Eye (tissue), 1 donor: ENCODE measurements around the gene MIER3.

Source experiments
- DNase-seq: peaks from one replicate; pipeline ENCODE4 v3.0.0-alpha.2; 2015

The MIER3 gene

DNA sequence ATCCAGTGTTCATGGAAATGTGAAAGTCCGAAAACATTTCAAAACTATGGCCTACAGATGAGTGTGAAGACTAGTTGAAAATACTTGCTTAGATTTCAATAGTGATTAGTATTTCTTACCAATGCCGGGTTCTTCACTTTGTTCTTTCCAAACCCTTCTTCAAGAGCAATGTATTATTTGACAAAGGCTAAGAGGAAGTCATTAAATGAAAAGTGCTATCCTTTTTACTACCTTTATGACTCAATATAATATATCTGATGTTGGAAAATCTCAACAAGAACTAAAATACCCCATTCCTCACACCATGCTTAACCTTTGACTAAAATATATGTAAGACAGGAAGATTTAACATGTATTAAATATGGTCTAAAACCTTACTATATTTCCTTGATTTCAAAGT, 6.7 kb upstream of the MIER3 start:
- no peak for DNase-seq

DNA sequence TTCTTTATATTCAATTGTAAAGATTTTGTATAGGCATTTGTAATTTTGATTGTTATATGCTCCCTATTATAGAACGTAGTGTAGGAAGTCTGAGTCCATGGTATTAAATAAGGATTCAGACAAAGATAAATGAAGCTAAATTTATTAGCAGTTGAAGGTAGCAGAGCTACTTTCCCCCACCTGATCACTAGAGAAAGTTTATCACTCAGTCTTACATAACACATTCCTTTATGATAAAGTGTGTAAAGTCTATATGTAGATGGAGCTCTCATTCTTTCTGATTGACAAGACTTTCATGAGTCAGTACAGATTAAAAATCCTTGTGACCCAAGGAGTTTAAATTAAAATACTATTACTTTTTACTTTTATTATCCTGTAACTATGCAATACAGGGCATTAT, 2.3 kb upstream of the MIER3 start:
- DNase-seq = no peak

- DNase-seq = peak; percentile 85
These were observed 587 bp downstream of the MIER3 start for GRCh38 chr5:56951126-56951945.

GRCh38 chr5:56950626-56951125, 1.2 kb downstream of the MIER3 start:
- peak; percentile 92 for DNase-seq

DNA sequence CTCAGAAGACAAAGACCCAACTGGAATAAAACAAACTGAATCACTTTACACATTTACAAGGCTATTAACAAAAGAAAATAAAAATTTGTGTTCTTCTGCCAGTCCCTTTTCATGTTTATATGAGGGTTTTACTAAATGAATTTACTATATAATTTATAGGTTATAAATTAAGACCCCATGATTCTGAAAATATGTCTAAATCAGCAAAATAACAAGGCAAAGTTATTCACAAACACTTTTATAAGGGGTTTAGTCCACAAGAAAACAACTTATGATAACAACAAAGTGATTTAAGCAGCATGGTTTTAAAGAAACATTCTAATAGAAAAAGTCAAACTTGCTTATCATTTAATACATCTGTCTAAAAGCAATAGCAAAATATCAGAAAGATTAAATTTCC, 4.9 kb downstream of the MIER3 start:
- no peak for DNase-seq

- DNase-seq = no peak
These were observed 9.9 kb downstream of the MIER3 start for GRCh38 chr5:56941981-56942380.

DNA sequence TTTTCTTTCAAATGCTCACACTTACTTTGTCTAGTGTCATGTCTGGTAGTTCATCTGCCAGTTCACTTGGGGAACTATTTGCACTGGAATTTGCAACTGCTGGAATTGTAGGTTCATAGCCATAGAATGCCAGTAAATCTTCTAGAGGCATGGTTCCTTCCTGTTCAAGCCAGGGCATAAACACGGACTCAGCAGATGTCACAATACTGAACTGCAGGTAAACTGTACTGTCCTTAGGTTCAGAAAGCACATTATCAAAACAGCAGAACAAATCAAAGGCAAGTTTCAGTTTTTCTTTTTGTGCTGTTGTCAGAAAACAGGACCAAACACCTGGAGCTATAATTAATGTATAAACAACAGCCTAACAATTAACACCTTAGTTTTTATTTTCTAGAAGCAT, 13.1 kb downstream of the MIER3 start:
- DNase-seq = no peak

DNA sequence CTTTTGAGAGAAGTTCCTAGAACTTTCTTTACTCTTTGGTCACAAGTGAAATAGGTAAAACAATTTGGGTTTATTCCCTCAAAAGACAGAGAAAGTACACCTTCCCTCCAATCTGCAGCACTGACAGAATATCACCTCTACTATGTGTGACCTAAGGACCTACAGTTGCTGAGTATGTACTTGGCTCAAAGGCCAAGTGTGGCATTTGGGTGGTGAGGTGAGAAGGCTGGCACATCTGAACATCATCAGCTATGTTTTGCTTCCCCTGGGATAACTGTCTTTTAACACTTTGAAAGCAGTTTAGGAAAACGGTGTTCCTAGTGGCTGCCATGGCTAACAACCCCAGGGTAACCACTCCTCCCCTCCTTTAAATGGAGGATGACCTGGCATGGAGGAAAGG, 17.6 kb downstream of the MIER3 start:
- DNase-seq = no peak

- no peak for DNase-seq
These were observed 29.0 kb downstream of the MIER3 start for GRCh38 chr5:56922922-56923321.

GRCh38 chr5:56919942-56920662, 31.8 kb downstream of the MIER3 start:
- DNase-seq = no peak

DNA sequence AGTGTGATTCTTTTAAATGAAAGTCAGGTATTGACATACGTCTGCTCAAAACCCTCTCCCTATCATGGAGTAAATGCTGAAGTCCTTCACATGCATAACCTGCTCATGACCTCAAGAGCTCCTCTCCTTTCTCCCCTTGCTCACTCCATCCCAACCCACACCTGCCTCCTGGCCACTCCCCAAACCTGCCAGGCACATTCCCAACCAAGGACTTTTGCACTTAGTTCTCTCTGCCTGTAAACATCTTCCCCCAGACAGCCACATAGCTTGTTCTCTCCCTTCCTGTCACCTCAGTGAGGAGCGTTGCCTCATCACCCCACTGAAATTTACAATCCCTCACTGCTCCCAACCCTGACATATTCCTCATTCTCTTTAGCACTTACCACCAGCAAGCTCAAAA, 33.9 kb downstream of the MIER3 start:
- DNase-seq = no peak

- DNase-seq = no peak
These were observed 34.4 kb downstream of the MIER3 start for GRCh38 chr5:56917534-56917933.

- DNase-seq = no peak
These were observed 37.2 kb downstream of the MIER3 start for GRCh38 chr5:56914678-56915077.

DNA sequence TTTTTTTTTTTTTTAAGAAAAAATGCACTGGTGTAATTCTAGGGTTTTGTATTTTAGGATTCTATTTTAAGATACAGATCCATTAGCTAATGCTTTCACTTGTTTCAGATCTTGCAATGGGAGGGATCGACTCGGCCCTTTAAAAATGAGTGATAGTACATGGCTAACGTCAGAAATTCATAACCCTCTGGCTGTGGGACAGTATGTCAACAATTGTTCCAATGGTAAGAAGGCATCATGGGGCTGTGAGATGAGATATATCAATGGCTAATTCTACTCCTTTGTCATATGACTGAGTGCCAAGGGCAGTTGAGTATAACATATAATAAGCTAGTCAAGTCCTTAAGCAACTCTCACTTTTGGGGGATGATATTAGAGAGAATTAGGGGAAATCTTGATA, 38.2 kb downstream of the MIER3 start:
- no peak for DNase-seq

DNA sequence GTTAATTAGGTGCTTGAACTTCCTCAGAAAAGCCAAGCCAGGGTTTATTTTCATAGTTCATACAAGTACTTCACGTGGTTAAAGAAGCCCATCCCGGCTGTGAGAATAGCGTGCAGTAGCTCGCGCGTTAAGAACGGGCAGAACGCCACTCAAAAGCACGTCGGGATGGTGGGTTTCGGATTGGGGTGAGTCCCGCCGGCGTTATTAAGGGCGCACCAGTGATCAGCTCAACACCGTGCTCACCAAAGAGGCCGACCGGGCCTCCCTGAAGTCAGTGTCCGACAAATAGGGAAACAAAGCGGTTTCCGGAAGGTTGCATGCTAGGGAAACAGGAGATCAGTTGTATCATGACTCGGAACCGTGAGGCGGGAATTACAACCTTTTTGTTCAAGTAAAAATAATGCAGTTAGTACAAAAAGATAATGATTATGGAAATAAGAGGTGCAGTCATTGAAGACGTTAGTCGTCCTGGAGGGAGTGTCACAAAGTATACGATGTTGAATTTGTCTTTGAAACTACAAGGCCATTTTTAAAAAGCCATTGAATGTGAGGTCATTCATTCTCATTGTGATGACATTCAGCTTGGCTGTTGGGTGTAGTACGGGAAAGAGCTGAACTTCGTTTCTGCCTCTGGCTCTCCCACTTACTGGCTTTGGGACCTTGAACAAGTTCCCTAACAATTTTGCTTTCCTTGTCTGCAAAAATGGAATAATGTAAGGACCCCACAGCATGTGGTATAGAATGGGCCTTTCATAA, 41.5 kb downstream of the MIER3 start:
- DNase-seq = no peak

DNA sequence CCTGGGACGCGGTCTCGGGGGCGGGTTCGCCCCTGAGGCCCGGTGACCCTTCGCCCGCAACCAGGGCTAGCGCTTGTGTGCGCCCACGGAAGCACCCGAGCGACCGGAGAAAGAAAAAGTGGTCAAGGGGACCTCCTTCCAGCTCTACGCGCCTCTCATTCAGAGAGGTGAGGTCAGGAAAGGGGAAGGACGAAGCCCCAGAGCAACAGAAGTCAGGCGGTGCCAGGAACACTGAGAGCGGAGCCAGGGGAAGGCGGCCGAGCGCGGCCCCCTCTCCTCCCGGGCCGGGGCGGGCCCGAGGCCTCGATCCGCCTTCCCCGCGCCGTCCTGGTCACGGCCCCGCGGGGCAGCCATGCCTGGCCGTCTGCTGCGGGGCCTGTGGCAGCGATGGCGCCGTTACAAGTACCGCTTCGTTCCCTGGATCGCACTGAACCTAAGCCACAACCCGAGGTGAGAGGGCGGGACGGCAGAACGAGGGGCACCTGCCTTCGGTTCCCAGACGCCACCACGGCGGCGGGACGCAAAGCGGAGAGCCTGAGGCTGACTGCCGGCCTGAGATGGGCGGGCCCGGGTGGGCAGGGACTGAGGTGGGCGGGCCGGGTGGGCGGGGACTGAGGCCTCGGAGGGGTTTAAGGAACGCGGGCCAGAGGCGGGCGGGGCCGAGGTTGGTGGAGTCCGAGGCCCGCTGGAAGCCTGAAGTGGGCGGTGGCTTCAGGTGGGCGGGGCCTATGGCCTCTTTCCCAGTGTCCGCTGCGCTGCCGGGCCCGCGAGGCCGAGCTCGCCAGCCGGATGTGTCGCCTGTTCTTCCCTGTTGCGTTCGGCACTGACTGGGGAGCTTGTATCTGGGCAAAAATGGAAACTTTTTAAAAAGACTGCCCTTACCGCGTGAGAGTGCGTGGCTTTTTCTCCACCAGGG, 42.4 kb downstream of the MIER3 start, which contains the start of gene SETD9:
Gene SETD9, plus strand, starts transcription at position 303 of the 916 bp plus-strand sequence. Its CDS starts 50 bp downstream, at position 353.
- peak; percentile 99 for DNase-seq

DNA sequence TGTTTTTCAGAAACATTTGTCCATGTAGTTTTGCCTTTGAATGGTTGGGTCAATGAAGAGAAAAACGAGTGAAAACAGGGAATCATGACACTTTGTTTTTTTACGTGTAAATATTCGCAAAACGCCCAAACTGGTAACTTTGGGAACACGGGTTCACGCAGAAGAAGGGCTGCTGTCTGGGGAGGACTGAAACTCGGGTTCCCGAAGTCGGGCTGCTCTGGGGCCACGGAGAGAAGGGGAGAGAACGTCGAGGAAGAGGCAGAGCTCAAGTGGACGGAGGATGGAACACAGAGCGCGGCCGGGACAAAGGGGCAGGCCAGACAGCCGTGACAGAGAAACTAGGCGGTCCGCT, 43.0 kb downstream of the MIER3 start:
- no peak for DNase-seq

- DNase-seq = peak; percentile 67
These were observed 50.9 kb downstream of the MIER3 start for GRCh38 chr5:56900858-56901578.

- no peak for DNase-seq
These were observed 51.5 kb downstream of the MIER3 start for GRCh38 chr5:56900395-56900794.

GRCh38 chr5:56898213-56898612, 53.7 kb downstream of the MIER3 start:
- no peak for DNase-seq

DNA sequence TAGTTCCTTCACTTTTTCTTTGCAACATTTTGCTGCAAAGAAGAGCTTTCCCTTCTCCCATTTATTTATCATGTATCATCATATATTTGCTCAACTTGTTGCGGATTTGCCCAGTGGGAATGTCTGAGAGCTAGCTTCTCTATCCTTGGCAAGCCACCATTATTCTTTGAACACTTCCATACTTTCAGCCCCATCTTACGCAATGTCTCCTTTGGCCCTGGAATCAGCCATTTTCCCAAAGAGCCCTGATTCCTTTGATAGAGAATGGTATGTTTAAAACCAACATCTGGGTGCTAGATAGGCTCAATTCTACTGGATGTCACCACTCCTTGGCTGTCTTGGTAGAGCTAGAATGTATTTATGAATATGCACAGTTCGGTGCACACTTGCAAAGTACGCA, 55.2 kb downstream of the MIER3 start:
- DNase-seq = no peak
